HEK293T (cell line): Measurements from ENCODE around the gene ZNF512B.

Experiments
- BHLHE40 ChIP-seq: fragments of 450-650 bp; IDR thresholded peaks from 2 replicates; pipeline ENCODE4 v1.6.1; 2016; ENCODE audit warnings: mild to moderate bottlenecking, moderate library complexity, borderline replicate concordance
- ELF4 ChIP-seq: fragments of 450-650 bp; IDR thresholded peaks from 2 replicates; pipeline ENCODE4 v1.6.1; 2017; ENCODE audit warnings: antibody characterized with exemption
- TARDBP ChIP-seq: fragments of 450-650 bp; IDR thresholded peaks from 2 replicates; pipeline ENCODE4 v1.6.1; 2016

GRCh38 chr20:63973636-63974401 is 4.1 kb upstream of the ZNF512B start:
- no peak for TF ChIP-seq BHLHE40
- TF ChIP-seq ELF4, result no peak
- TF ChIP-seq TARDBP, result no peak
